H9 (cell line): Measurements from ENCODE around the gene AHSG. TPM values are rescaled to one million over a fixed set of nuclear protein-coding genes. Genes with fewer than 3 reads are reported as not detected.

Source experiments
- DNase-seq: peaks from one replicate; pipeline ENCODE4 v3.0.0-alpha.2; 2017
- H2AFZ ChIP-seq: one replicate; pipeline ENCODE4 v1.6.1; 2013; ENCODE audit warnings: mild to moderate bottlenecking, low read length, control low read depth, moderate library complexity
- H2AK5ac ChIP-seq: 2 replicates; pipeline ENCODE4 v1.6.1; 2013; ENCODE audit warnings: low read length, control low read depth, mixed read lengths; ENCODE audit not compliant: insufficient read length
- H2BK120ac ChIP-seq: one replicate; pipeline ENCODE4 v1.6.1; 2013; ENCODE audit warnings: low read depth, mild to moderate bottlenecking, low read length, control low read depth, inconsistent platforms; ENCODE audit not compliant: poor library complexity, severe bottlenecking
- H2BK12ac ChIP-seq: 2 replicates; pipeline ENCODE4 v1.6.1; 2013; ENCODE audit warnings: low read length, control low read depth, mixed read lengths, low read depth; ENCODE audit not compliant: insufficient read length
- H2BK15ac ChIP-seq: 2 replicates; pipeline ENCODE4 v1.6.1; 2013; ENCODE audit warnings: low read depth, low read length, control low read depth
- H2BK20ac ChIP-seq: one replicate; pipeline ENCODE4 v1.6.1; 2013; ENCODE audit warnings: low read depth, mild to moderate bottlenecking, low read length, control low read depth, inconsistent platforms; ENCODE audit not compliant: poor library complexity, severe bottlenecking
- H2BK5ac ChIP-seq: 2 replicates; pipeline ENCODE4 v1.6.1; 2013; ENCODE audit warnings: low read length, control low read depth, mixed read lengths; ENCODE audit not compliant: insufficient read length
- H3K14ac ChIP-seq: 2 replicates; pipeline ENCODE4 v1.6.1; 2013; ENCODE audit warnings: low read length, control low read depth; ENCODE audit not compliant: insufficient read depth
- H3K18ac ChIP-seq: 2 replicates; pipeline ENCODE4 v1.6.1; 2013; ENCODE audit warnings: low read depth, mild to moderate bottlenecking, mixed read lengths, low read length, control low read depth; ENCODE audit not compliant: insufficient read length
- H3K23ac ChIP-seq: 2 replicates; pipeline ENCODE4 v1.6.1; 2013; ENCODE audit warnings: low read length, control low read depth, mixed read lengths, low read depth; ENCODE audit not compliant: insufficient read length
- H3K23me2 ChIP-seq: 2 replicates; pipeline ENCODE4 v1.6.1; 2013; ENCODE audit warnings: low read depth, mild to moderate bottlenecking, mixed read lengths, low read length, control low read depth; ENCODE audit not compliant: insufficient read length, poor library complexity, severe bottlenecking
- H3K27ac ChIP-seq: 2 replicates; pipeline ENCODE4 v1.5.1; 2013; ENCODE audit warnings: low read length, control low read depth, mixed read lengths, low read depth; ENCODE audit not compliant: insufficient read length
- H3K27me3 ChIP-seq: 2 replicates; pipeline ENCODE4 v1.6.1; 2013; ENCODE audit warnings: low read length, control low read depth, inconsistent platforms; ENCODE audit not compliant: insufficient read depth
- H3K4ac ChIP-seq: 2 replicates; pipeline ENCODE4 v1.6.1; 2013; ENCODE audit warnings: low read depth, mild to moderate bottlenecking, control low read depth, inconsistent platforms, low read length, moderate library complexity
- H3K4me1 ChIP-seq: 2 replicates; pipeline ENCODE4 v1.6.1; 2013; ENCODE audit warnings: low read length, control low read depth, inconsistent platforms; ENCODE audit not compliant: insufficient read depth
- H3K4me2 ChIP-seq: 2 replicates; pipeline ENCODE4 v1.6.1; 2013; ENCODE audit warnings: low read length, control low read depth, mixed read lengths; ENCODE audit not compliant: insufficient read length, insufficient read depth
- H3K56ac ChIP-seq: 2 replicates; pipeline ENCODE4 v1.6.1; 2013; ENCODE audit warnings: low read depth, mild to moderate bottlenecking, mixed read lengths, low read length, control low read depth; ENCODE audit not compliant: insufficient read length
- H3K79me1 ChIP-seq: 2 replicates; pipeline ENCODE4 v1.6.1; 2013; ENCODE audit warnings: low read depth, mild to moderate bottlenecking, moderate library complexity, low read length, control low read depth, inconsistent platforms; ENCODE audit not compliant: insufficient read depth, poor library complexity, severe bottlenecking
- H3K79me2 ChIP-seq: 2 replicates; pipeline ENCODE4 v1.6.1; 2013; ENCODE audit warnings: low read length, control low read depth, inconsistent platforms; ENCODE audit not compliant: insufficient read depth
- H3K9ac ChIP-seq: 2 replicates; pipeline ENCODE4 v1.6.1; 2013; ENCODE audit warnings: low read length, control low read depth, mixed read lengths; ENCODE audit not compliant: insufficient read length; ENCODE audit errors: extremely low read depth
- H3K9me3 ChIP-seq: one replicate; pipeline ENCODE4 v1.6.1; 2013; ENCODE audit warnings: low read depth, low read length, inconsistent platforms; ENCODE audit not compliant: control insufficient read depth
- H3T11ph ChIP-seq: one replicate; pipeline ENCODE4 v1.6.1; 2013; ENCODE audit warnings: mild to moderate bottlenecking, low read length, control low read depth, inconsistent platforms
- H4K20me1 ChIP-seq: one replicate; pipeline ENCODE4 v1.6.1; 2013; ENCODE audit not compliant: control insufficient read depth, insufficient read length, insufficient read depth
- H4K5ac ChIP-seq: 2 replicates; pipeline ENCODE4 v1.6.1; 2013; ENCODE audit warnings: low read depth, mild to moderate bottlenecking, mixed read lengths, low read length, control low read depth; ENCODE audit not compliant: insufficient read length
- H4K8ac ChIP-seq: replicated peaks from 2 replicates; pipeline ENCODE4 v1.6.1; 2013; ENCODE audit warnings: low read length, control low read depth, mixed read lengths, low read depth; ENCODE audit not compliant: insufficient read length
- H4K91ac ChIP-seq: 2 replicates; pipeline ENCODE4 v1.6.1; 2013; ENCODE audit warnings: low read depth, mild to moderate bottlenecking, moderate library complexity, mixed read lengths, low read length, control low read depth; ENCODE audit not compliant: insufficient read length
- H3K27ac Mint-ChIP-seq, 3 experiments: 2 replicates in 2 of 3; 3 replicates in 1 of 3; pipeline ENCODE4 v1.8.0; 2020 to 2021; ENCODE audit warnings: mixed read lengths in 3 of 3, mild to moderate bottlenecking in 1 of 3, moderate library complexity in 1 of 3
- H3K27me3 Mint-ChIP-seq: 2 replicates; pipeline ENCODE4 v1.8.0; 2021; ENCODE audit warnings: low read depth, mild to moderate bottlenecking, moderate library complexity, mixed read lengths
- H3K36me3 Mint-ChIP-seq, 3 experiments: 2 replicates in 2 of 3; 3 replicates in 1 of 3; pipeline ENCODE4 v1.8.0; 2020 to 2021; ENCODE audit warnings: low read depth in 3 of 3, mixed read lengths in 3 of 3; ENCODE audit not compliant: insufficient read depth in 1 of 3
- H3K4me1 Mint-ChIP-seq, 2 experiments: 2 replicates each; pipeline ENCODE4 v1.8.0; 2020; ENCODE audit warnings: mixed read lengths in 2 of 2
- H3K4me3 Mint-ChIP-seq, 2 experiments: 2 replicates in 1 of 2; 3 replicates in 1 of 2; pipeline ENCODE4 v1.8.0; 2020 to 2021; ENCODE audit warnings: mild to moderate bottlenecking in 2 of 2, mixed read lengths in 2 of 2, moderate library complexity in 1 of 2
- H3K9me3 Mint-ChIP-seq, 2 experiments: 2 replicates in 1 of 2; 3 replicates in 1 of 2; pipeline ENCODE4 v1.8.0; 2020; ENCODE audit warnings: mild to moderate bottlenecking in 2 of 2, mixed read lengths in 2 of 2, moderate library complexity in 1 of 2
- WGBS: extraction: QIAGEN DNeasy Blood & Tissue Kit; methylation state at CpG from one replicate; pipeline ENCODE4 v1.1.7; 2013; ENCODE audit warnings: missing lambda C conversion rate, low lambda C conversion rate, mixed read lengths; ENCODE audit not compliant: insufficient read length; ENCODE audit errors: extremely low coverage; 5-methylcytosine and 5-hydroxymethylcytosine counted together
- total RNA-seq: library from RNA; stranded (reverse); gene quantifications from 2 replicates; pipeline ENCODE4 v1.2.1, GENCODE V29; 2021
- TF ChIP-seq, protein P1 (sequence below): fragments of 200-600 bp; sonication (generic); conservative IDR thresholded peaks from 3 replicates; pipeline ENCODE4 v1.8.0; 2021; ENCODE audit warnings: antibody characterized with exemption, mild to moderate bottlenecking

AHSG gene
- total RNA-seq, 1 experiment from 2014 or later = not detected

DNA sequence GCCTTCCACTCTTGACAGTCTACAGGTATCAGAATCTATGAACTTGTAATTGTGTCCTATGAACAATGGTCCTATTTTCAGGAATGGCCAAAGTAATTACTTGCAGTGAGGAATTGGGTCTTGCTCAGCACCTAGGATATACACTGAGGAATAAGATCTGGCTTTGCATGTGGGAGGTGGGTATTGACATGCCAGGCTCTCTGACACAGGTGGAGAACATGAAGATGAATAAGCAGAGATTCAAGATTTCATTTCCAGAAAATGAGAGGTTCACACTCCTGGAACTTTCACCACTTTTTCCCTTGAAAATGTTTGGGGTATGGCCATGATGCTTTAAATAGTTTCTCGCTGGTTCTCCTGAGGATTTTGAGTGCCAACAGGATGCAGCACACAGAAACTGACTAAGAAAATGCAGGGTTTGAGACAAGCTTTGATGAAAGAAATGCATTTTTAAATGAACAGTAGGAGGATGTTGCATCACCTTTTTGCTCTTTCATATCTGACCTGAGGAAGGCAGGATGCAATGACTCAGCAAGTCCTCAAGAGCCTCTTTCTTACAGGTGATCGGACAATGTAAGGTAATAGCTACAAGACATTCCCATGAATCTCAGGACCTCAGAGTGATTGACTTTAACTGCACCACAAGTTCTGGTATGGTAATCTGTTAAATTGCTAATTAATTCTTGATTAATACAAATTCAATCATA, 56.7 kb downstream of the AHSG start:
- H3K56ac ChIP-seq = no peak overlapping the region
- H2BK12ac ChIP-seq = no peak overlapping the region
- no peak overlapping the region for H3K27ac ChIP-seq
- Mint-ChIP-seq H3K4me1 (peaks cover 11 to 26% of the 10 kb centered on the region in 2 experiments), H3K27me3 (peaks cover 8% of the 10 kb centered on the region), H3K4me3 (no peak overlapping the region), H3K9me3 (no peaks in the 10 kb centered on the region), H3K27ac (no peak overlapping the region; a peak in 1 of 7 replicates), H3K36me3 (no peaks in the 10 kb centered on the region)
- no peaks in the 10 kb centered on the region for H3K27me3 ChIP-seq
- no peaks in the 10 kb centered on the region for H4K20me1 ChIP-seq
- H2BK15ac ChIP-seq = no peak overlapping the region
- WGBS = no CpG with 5 or more reads among the region's 2 CpGs
- H3K4me2 ChIP-seq = no peak overlapping the region
- H3K4ac ChIP-seq = no peak overlapping the region
- no peaks in the 10 kb centered on the region for H3K9me3 ChIP-seq
- no peaks in the 10 kb centered on the region for H3K23me2 ChIP-seq
- TF ChIP-seq, protein P1, sequence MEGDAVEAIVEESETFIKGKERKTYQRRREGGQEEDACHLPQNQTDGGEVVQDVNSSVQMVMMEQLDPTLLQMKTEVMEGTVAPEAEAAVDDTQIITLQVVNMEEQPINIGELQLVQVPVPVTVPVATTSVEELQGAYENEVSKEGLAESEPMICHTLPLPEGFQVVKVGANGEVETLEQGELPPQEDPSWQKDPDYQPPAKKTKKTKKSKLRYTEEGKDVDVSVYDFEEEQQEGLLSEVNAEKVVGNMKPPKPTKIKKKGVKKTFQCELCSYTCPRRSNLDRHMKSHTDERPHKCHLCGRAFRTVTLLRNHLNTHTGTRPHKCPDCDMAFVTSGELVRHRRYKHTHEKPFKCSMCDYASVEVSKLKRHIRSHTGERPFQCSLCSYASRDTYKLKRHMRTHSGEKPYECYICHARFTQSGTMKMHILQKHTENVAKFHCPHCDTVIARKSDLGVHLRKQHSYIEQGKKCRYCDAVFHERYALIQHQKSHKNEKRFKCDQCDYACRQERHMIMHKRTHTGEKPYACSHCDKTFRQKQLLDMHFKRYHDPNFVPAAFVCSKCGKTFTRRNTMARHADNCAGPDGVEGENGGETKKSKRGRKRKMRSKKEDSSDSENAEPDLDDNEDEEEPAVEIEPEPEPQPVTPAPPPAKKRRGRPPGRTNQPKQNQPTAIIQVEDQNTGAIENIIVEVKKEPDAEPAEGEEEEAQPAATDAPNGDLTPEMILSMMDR = no peak
- peaks cover 5% of the 10 kb centered on the region; the same call in 1 of the 2 replicates for H3K4me1 ChIP-seq
- no peak overlapping the region for H2AFZ ChIP-seq
- H3K18ac ChIP-seq = no peak overlapping the region
- H3K14ac ChIP-seq = no peak overlapping the region
- DNase-seq = no peak
- no peak overlapping the region for H2AK5ac ChIP-seq
- H3K9ac ChIP-seq = no peak overlapping the region
- no peak overlapping the region for H4K5ac ChIP-seq
- no peak overlapping the region for H3K23ac ChIP-seq
- no peak overlapping the region for H2BK5ac ChIP-seq
- no peaks in the 10 kb centered on the region for H3K79me2 ChIP-seq
- no peaks in the 10 kb centered on the region for H3K79me1 ChIP-seq
- no peak overlapping the region for H4K8ac ChIP-seq
- H3T11ph ChIP-seq = no peak overlapping the region
- no peak overlapping the region for H2BK120ac ChIP-seq
- no peak overlapping the region for H4K91ac ChIP-seq
- H2BK20ac ChIP-seq = no peak overlapping the region
